Trophoblast cell (in vitro differentiated cells and primary cell): ENCODE results near the gene SMG6.

Source experiments
- DNase-seq, 2 donors: peaks; one replicate each; pipeline ENCODE4 v3.0.0-alpha.2; 2016
- H2AFZ ChIP-seq: 2 replicates; pipeline ENCODE4 v1.6.1; 2013; ENCODE audit warnings: low read length, moderate library complexity, mild to moderate bottlenecking; ENCODE audit not compliant: insufficient read depth, poor library complexity
- H2AK5ac ChIP-seq: 2 replicates; pipeline ENCODE4 v1.6.1; 2013; ENCODE audit warnings: mild to moderate bottlenecking, low read length
- H2BK120ac ChIP-seq: 2 replicates; pipeline ENCODE4 v1.6.1; 2013; ENCODE audit warnings: low read length, mild to moderate bottlenecking, moderate library complexity; ENCODE audit not compliant: insufficient read depth, poor library complexity
- H2BK12ac ChIP-seq: 2 replicates; pipeline ENCODE4 v1.6.1; 2013; ENCODE audit warnings: mild to moderate bottlenecking, low read length, moderate library complexity
- H2BK5ac ChIP-seq: 2 replicates; pipeline ENCODE4 v1.6.1; 2013; ENCODE audit warnings: low read length, low read depth, moderate library complexity, mild to moderate bottlenecking; ENCODE audit not compliant: poor library complexity
- H3K14ac ChIP-seq: 2 replicates; pipeline ENCODE4 v1.6.1; 2013; ENCODE audit warnings: mild to moderate bottlenecking, low read length
- H3K18ac ChIP-seq: 2 replicates; pipeline ENCODE4 v1.6.1; 2013; ENCODE audit warnings: mild to moderate bottlenecking, low read length
- H3K23ac ChIP-seq: 2 replicates; pipeline ENCODE4 v1.6.1; 2013; ENCODE audit warnings: low read length
- H3K27ac ChIP-seq: 2 replicates; pipeline ENCODE4 v1.5.1; 2013; ENCODE audit warnings: low read depth, mild to moderate bottlenecking, inconsistent platforms, low read length, moderate library complexity
- H3K27me3 ChIP-seq: 2 replicates; pipeline ENCODE4 v1.6.1; 2013; ENCODE audit warnings: inconsistent platforms, mild to moderate bottlenecking, low read length, moderate library complexity; ENCODE audit not compliant: insufficient read depth
- H3K36me3 ChIP-seq, 2 experiments: 1 replicate in 1 of 2; 2 replicates in 1 of 2; pipeline ENCODE4 v1.6.1; 2013; ENCODE audit warnings: low read length in 2 of 2, mild to moderate bottlenecking in 2 of 2, moderate library complexity in 1 of 2; ENCODE audit not compliant: insufficient read depth in 2 of 2, control insufficient read depth in 1 of 2
- H3K4ac ChIP-seq: 2 replicates; pipeline ENCODE4 v1.6.1; 2013; ENCODE audit warnings: low read depth, mild to moderate bottlenecking, low read length, moderate library complexity
- H3K4me1 ChIP-seq, 2 experiments: 1 replicate in 1 of 2; 2 replicates in 1 of 2; pipeline ENCODE4 v1.6.1; 2013; ENCODE audit warnings: low read length in 2 of 2, mild to moderate bottlenecking in 2 of 2, moderate library complexity in 1 of 2; ENCODE audit not compliant: insufficient read depth in 2 of 2, control insufficient read depth in 1 of 2
- H3K4me2 ChIP-seq: 2 replicates; pipeline ENCODE4 v1.6.1; 2013; ENCODE audit warnings: inconsistent platforms, mild to moderate bottlenecking, low read length, moderate library complexity
- H3K4me3 ChIP-seq: 2 replicates; pipeline ENCODE4 v1.5.1; 2013; ENCODE audit warnings: mild to moderate bottlenecking, low read depth, low read length, inconsistent platforms
- H3K79me1 ChIP-seq: one replicate; pipeline ENCODE4 v1.6.1; 2013; ENCODE audit warnings: low read length
- H3K79me2 ChIP-seq: 2 replicates; pipeline ENCODE4 v1.6.1; 2013; ENCODE audit warnings: low read length, mild to moderate bottlenecking; ENCODE audit not compliant: control insufficient read depth, insufficient read depth, poor library complexity
- H3K9ac ChIP-seq: 2 replicates; pipeline ENCODE4 v1.6.1; 2013; ENCODE audit warnings: mild to moderate bottlenecking, low read length
- H3K9me3 ChIP-seq: 2 replicates; pipeline ENCODE4 v1.6.1; 2013; ENCODE audit warnings: low read depth, mild to moderate bottlenecking, control low read depth, inconsistent platforms, low read length; ENCODE audit not compliant: insufficient read depth
- H4K12ac ChIP-seq: 2 replicates; pipeline ENCODE4 v1.6.1; 2013; ENCODE audit warnings: low read depth, mild to moderate bottlenecking, low read length, moderate library complexity
- H4K8ac ChIP-seq: 2 replicates; pipeline ENCODE4 v1.6.1; 2013; ENCODE audit warnings: low read depth, mild to moderate bottlenecking, low read length, moderate library complexity
- H4K91ac ChIP-seq: one replicate; pipeline ENCODE4 v1.6.1; 2013; ENCODE audit warnings: low read depth, mild to moderate bottlenecking, low read length, moderate library complexity
- WGBS: extraction: QIAGEN DNeasy Blood & Tissue Kit; methylation state at CpG from one replicate; pipeline ENCODE4 v1.1.7; 2013; ENCODE audit warnings: missing lambda C conversion rate; ENCODE audit not compliant: insufficient read length, insufficient coverage; ENCODE audit errors: extremely low coverage; 5-methylcytosine and 5-hydroxymethylcytosine counted together

SMG6 gene

DNA sequence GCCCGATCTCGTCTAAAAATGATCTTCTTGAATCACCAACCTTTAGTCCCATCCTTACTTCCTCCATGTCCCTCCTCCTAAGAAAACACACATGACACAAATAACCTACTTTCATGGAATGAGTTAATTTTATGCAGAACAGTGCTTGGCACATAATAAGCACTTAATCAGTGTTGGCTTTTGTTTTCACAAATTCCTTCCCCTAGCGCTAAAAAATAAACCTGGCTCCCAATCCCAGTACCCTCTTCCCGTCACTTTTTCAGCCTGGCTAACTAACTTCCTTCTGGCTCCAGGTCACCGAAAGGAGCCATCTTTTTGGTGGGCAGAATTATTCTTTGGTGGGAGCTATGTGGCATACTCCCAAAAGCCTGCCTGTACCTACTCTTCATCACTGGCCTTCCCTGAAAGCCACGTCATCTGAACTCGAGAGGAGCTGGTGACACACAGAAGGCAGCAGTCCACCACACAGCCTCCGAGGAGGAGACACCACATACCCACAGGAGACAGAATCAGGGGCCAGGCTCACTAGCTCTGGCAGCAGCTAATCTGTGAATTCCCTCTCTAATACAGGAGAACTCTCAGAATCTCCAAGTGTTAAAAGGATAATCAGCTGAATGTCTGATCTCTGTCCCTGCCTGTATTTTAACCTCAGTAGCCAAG lies 114.5 kb downstream of the SMG6 start:
- Histone ChIP-seq H4K8ac (no peak overlapping the region), H3K9ac (no peak overlapping the region), H2AFZ (no peak overlapping the region), H3K9me3 (no peaks in the 10 kb centered on the region), H3K4me3 (no peak overlapping the region), H3K4ac (no peak overlapping the region), H4K91ac (no peak overlapping the region), H3K79me2 (no peaks in the 10 kb centered on the region), H2AK5ac (no peak overlapping the region), H3K14ac (no peak overlapping the region), H3K36me3 (peaks cover 12 to 23% of the 10 kb centered on the region in 2 experiments), H3K18ac (no peak overlapping the region), H3K4me2 (no peak overlapping the region), H3K79me1 (peaks cover 1% of the 10 kb centered on the region), H4K12ac (no peak overlapping the region), H3K27me3 (no peaks in the 10 kb centered on the region), H3K23ac (no peak overlapping the region), H3K4me1 (peaks cover 6 to 20% of the 10 kb centered on the region in 2 experiments), H2BK5ac (no peak overlapping the region), H2BK120ac (no peak overlapping the region), H3K27ac (no peak overlapping the region), H2BK12ac (no peak overlapping the region)
- no peak for DNase-seq
- WGBS, result no CpG with 5 or more reads among the region's 8 CpGs

DNA sequence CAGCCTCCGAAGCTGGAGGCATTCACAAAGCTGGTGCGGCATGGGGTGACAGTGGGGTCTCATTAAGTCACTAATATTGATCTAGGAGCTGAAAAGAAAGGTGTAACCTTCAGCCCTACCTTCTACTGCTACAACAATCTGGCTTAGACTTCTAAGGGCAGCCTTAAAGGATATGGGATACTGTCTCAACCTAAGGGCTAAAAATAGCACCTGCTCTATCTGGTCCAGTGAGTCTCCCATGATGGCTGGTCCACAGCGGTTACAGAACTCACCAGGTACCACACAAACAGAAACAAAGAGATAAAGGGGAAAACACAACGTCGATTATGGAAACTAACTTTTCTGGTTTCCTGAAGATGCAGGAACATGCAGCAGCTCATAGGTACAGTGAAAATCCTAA lies 115.8 kb downstream of the SMG6 start:
- DNase-seq, result no peak
- H3K18ac ChIP-seq, result no peak overlapping the region
- no peak overlapping the region for H2AK5ac ChIP-seq
- no peak overlapping the region for H2BK120ac ChIP-seq
- no peak overlapping the region for H3K9ac ChIP-seq
- H2BK12ac ChIP-seq, result no peak overlapping the region
- H3K4me2 ChIP-seq, result no peak overlapping the region
- H3K4me1 ChIP-seq, result peaks cover 2 to 18% of the 10 kb centered on the region in 2 experiments
- WGBS, result no CpG with 5 or more reads among the region's 5 CpGs
- no peaks in the 10 kb centered on the region for H3K79me1 ChIP-seq
- no peak overlapping the region for H3K4me3 ChIP-seq
- H4K91ac ChIP-seq, result no peak overlapping the region
- H2AFZ ChIP-seq, result no peak overlapping the region
- H3K4ac ChIP-seq, result no peak overlapping the region
- no peak overlapping the region for H4K8ac ChIP-seq
- H3K9me3 ChIP-seq, result no peaks in the 10 kb centered on the region
- no peaks in the 10 kb centered on the region for H3K79me2 ChIP-seq
- H3K23ac ChIP-seq, result no peak overlapping the region
- no peak overlapping the region for H3K14ac ChIP-seq
- H3K36me3 ChIP-seq, result peaks cover 12 to 21% of the 10 kb centered on the region in 2 experiments
- no peaks in the 10 kb centered on the region for H3K27me3 ChIP-seq
- H3K27ac ChIP-seq, result no peak overlapping the region
- H2BK5ac ChIP-seq, result no peak overlapping the region
- no peak overlapping the region for H4K12ac ChIP-seq

- Histone ChIP-seq H3K27me3 (no peaks in the 10 kb centered on the region), H4K8ac (no peak overlapping the region), H3K23ac (no peak overlapping the region), H4K91ac (no peak overlapping the region), H3K4me1 (peaks cover 2 to 10% of the 10 kb centered on the region in 2 experiments), H3K4ac (no peak overlapping the region), H2BK5ac (no peak overlapping the region), H3K36me3 (peaks cover 12 to 21% of the 10 kb centered on the region in 2 experiments), H4K12ac (no peak overlapping the region), H3K9ac (no peak overlapping the region), H2BK120ac (no peak overlapping the region), H3K9me3 (no peaks in the 10 kb centered on the region), H3K18ac (no peak overlapping the region), H2BK12ac (no peak overlapping the region), H3K14ac (no peak overlapping the region), H3K27ac (no peak overlapping the region), H3K4me2 (no peak overlapping the region), H2AK5ac (no peak overlapping the region), H3K79me2 (no peaks in the 10 kb centered on the region), H2AFZ (no peak overlapping the region), H3K79me1 (no peaks in the 10 kb centered on the region), H3K4me3 (no peak overlapping the region)
- no peak for DNase-seq
- WGBS, result no CpG with 5 or more reads among the region's 4 CpGs
Observed at GRCh38 chr17:2186937-2187336, 116.6 kb downstream of the SMG6 start.

- Histone ChIP-seq H2AFZ (no peak overlapping the region), H4K12ac (no peak overlapping the region), H3K4me3 (no peak overlapping the region), H3K9ac (no peak overlapping the region), H3K18ac (no peak overlapping the region), H2BK5ac (no peak overlapping the region), H3K4ac (no peak overlapping the region), H3K27ac (no peak overlapping the region), H3K4me2 (no peak overlapping the region), H3K79me2 (no peaks in the 10 kb centered on the region), H3K79me1 (no peaks in the 10 kb centered on the region), H3K23ac (no peak overlapping the region), H4K91ac (no peak overlapping the region), H3K27me3 (no peaks in the 10 kb centered on the region), H2BK120ac (no peak overlapping the region), H2BK12ac (no peak overlapping the region), H2AK5ac (no peak overlapping the region), H4K8ac (no peak overlapping the region), H3K14ac (no peak overlapping the region), H3K4me1 (peaks cover 8 to 17% of the 10 kb centered on the region in 2 experiments), H3K9me3 (no peaks in the 10 kb centered on the region), H3K36me3 (peaks cover 12 to 21% of the 10 kb centered on the region in 2 experiments)
- WGBS, result 100% methylated on average over 6 of the region's 19 CpGs
- DNase-seq, result no peak
Observed at GRCh38 chr17:2184993-2185931, 118.3 kb downstream of the SMG6 start.
